ENCODE measurements around the gene OSBPL7.

OSBPL7 gene

DNA sequence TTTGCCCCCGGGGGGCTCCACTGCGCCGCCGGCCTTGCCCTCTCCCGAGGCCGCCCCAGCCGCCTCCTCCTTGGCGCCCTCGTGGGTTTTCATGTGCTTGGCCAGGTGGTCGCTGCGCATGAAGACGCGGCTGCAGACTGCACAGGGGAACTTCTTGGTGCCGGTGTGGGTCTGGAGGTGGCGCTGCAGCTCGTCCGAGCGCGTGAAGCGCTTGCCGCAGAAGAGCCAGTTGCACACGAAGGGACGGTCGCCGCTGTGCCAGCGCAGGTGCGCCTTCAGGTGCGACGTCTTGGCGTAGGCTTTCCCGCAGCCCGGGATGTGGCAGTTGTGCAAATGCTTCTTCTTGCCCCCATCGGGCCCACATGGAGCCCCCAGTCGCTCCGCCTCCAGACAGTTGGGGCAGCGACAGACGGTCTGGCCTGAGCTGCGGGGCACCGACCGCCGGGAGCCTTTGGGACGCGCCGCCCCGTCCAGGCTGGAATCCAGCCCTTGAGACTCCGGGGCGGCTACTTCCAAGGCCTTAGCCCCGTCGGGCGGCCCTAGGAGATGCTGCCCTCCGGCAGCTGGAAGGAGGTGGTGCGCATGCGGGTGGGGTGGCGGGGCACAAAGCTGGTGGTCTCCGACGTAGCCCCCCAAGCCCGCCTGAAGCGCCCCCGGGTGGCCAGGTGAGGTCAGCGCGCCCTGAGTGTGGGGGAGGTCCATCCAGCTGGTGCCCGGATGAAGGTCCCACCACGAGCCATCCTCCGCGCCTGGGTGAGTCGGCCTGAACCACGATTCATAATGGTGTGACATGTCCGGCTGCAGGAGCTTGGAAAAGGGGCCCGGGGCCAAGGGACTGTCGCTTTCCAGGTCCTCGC, 26.0 kb upstream of the OSBPL7 start:
- DNase-seq (ENCODE audit: low read depth in 3 of 3) = no peak

DNA sequence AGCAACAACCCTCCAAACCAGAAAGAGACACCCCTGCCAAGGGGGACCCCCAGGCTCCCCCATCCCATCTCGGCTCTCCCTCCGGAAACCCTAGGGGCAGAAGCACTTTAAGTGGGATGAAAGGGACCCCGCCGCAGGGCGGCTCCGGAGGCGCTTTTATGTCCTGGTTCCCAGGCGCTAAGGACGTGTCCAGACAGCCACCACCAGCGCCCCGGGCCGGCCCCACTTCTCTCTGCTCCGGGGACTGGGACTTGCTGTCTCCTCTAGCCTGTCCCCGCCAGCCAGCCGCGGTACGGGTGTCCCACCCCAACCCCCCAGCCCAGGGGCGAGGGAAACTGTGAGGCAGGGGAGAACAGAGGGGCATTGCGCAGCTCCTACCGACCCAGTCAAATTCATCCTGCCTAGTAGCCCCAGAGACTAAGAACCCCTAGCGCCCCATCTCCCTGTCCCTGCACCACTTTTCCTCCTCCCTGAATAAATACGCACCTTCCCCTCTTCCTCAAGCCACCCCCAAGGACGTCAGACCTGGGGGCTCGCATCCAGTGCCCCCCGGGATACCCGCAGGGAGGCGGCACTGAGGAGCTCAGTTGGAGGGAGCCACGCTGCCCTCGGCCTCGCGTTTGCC, 25.2 kb upstream of the OSBPL7 start:
- DNase-seq (ENCODE audit: low read depth in 3 of 3) = no peak

DNA sequence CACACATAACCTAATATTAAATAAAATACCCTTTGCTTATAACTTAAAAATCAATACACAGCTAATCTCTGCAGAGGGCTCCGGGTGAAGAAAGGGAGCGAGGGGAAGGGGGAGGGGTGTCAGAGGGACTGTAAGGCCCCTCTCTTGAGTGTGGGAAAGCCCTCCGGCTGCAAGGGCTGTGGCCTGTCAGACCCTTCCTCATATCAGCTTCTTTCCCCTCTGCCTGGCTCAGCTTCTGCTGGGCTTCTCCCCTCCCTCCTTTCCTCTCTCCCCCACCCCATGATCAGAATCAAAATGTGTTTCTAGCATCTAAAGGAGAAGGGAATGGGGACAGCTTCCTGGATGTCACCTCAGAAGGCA, 24.1 kb upstream of the OSBPL7 start:
- DNase-seq (ENCODE audit: low read depth in 3 of 3) = no peak

DNA sequence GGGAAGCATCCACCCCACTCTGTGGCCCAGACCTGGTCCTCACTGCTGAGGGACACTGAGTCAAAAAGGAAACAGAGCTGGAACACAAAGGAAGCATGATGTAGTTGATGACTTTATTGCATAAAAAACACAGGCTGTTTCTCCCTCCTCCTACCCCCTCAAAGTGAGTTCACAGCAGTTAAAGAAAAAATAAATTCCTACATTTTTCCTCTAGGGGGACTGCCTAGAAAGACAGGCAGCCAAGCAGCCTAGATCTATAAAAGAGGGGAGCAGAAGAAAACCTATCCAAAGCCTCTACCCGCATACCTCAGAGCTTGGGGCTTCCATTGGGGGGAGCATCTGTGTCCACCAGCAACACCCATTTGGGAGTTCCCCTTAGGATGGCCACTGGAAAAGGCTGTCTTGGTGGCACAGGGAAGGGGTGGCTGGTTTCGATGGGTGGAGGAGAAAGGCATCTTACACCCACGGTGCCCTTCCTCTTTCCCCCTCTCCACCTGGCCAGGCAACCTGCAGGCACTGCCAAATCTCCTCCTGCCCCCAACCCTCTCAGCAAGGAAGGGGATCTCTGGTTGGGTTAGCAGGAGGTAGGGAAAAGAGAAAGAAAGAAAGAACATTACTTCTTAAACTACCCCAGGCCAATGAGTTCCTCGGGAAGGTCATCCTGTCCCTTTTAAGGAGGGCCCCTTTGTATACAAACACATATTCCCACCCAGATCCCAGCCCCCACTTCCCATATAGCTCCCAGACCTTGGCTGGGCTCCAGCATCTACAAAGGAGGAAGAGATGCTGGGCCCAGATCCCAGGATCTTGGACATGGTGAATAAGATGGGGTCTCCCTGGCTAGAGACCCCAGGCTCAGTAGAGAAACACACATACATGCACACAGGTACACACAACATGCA, 23.5 kb upstream of the OSBPL7 start:
- DNase-seq (ENCODE audit: low read depth in 3 of 3) = no peak

DNA sequence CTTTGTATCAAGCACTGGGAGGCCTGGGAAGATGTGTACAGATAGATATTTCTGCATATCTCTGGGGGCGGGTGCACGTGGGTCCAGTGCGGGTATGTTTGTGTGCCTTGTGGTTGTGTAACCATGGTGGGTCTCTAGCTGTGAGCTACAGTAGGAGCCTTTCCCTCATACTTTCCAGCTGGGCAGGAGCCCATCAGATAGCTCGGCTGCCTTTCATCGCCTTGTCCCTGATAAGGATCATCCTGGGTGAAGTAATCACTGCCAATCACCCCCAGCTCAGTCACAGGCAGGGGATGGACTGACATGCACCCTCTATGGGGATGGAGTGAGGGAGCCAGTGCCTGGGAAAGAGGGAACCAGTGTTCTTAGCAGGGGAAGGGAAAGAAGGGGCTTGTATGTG, 22.6 kb upstream of the OSBPL7 start:
- no peak for DNase-seq (ENCODE audit: low read depth in 3 of 3)

DNA sequence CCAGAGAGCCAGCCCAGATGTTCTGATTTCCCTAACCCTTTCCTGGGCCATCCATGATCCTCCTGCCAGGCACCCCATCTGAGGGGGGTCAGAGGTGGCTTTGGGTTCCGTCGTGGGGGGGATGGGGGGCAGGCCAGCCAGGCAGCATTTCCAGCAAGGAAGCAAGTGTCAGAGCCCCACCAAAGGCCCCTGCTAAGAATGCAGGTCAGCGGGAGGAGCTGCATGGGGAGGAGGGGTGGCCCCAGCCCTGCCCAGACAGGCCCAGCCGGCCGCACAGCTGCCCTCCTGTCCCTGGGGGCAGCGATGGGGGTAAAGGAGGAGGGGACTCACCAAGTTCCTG, 21.8 kb upstream of the OSBPL7 start:
- no peak for DNase-seq (ENCODE audit: low read depth in 3 of 3)

DNA sequence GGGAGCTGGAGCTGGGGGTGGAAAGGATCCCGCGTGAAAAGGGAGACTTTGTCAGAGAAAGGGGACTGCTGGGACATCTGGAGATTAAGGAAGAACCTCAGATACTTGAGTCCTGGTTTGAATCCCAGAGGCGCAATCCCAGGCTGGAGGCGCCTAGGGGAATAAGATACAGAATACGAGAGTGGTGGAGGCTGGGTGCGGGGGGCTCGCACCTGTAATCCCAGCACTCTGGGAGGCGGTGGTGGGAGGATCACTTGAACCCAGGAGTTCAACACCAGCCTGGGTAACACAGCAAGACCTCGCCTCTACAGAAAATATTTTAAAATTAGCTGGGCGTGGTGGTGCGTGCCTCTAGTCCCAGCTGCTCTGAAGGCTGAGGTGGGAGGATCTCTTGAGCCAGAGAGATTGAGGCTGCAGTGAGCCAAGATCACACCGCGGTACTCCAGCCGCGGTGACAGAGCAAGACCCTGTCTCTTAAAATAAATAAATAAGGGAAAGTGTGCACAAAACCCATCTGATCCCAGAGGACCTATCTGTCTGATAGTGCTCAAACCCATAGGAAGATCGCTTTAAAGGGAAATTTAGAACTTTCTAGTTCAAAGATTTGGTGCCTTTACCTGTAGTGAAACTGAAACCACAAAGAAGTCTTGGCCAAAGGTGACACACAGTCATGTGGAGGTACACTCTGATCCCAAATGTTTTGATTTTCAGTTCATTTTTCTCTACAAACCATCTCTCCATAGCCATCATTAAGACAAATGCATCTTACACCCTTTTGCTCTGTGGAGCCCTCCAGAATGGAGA, 20.1 kb upstream of the OSBPL7 start:
- no peak for DNase-seq (ENCODE audit: low read depth in 3 of 3)

DNA sequence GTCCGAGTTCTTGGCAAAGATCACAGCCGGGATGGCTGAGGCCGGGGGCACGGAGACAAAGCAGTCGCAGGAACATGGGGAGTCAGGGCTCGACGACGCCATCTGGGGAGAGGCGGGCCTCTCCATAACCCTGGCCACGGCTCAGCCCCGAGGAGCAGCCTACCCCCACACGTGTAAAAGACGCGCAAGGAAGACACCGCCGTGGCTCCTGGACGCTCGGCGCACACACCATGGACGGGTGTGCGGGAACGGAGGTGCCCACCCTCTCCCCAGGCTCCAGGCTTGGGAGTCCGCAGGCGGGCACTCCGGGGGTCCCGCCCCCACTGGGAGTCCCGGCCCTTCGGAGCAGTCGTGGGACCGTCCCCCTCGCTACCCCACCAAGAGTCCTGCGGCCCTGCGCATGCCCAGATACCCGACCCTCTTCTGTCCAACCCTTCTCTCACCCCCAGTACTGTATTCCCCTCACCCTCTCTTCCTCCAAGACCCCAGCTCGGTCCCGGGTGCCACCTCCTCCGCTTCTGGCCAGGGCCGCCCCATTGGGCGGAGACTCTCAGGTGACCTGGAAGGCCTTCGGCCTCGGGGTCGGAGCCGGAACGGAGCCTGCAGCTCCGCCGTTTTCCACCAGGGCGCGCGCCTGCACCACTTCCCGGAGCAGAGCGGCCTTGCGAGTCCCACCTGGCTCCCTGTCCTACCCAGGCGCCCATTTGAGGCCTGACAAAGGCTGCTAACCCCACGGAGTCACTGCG, 19.3 kb upstream of the OSBPL7 start, which contains the start of gene SCRN2:
Gene SCRN2, minus strand, starts transcription at position 532 of the 746 bp plus-strand sequence. Its CDS starts 430 bp downstream, at position 102.
- DNase-seq (ENCODE audit: low read depth in 3 of 3) = peak; percentile 76 to 91 (median 77)

DNA sequence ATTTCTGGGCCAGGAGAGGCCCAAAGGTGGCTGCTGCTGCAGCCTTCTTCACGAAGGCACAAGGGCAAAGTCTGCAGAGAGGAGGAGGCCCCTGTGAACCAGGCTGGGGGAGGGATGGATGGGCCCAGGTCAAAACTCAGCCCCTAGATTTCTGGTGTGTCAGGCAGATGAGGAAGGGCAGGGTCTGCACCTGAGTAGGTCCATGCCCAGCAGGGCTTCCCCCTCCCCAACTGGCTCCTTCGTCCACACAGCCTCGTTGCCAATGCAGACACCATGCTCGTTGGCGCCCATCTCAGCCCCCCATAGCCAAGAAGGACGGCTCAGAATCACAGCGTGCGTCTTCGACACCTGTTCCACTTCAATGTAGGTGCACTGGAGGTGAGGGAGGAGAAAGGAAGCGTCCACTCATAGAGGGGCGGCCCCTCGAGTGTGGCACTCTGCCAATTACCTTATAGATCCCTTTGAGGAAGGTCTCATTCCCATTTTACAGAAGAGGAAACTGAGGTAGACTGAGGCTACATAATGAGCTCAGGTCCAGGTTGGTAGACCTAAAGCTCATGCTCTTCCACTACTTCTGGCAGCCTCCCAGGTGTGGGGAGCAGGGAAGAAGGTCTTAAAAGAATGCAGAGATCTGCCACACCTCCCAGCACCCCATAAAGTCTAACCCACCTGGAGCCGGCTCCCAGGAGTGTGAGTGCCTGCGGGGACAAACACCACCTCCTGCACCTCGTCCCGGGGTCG, 18.6 kb upstream of the OSBPL7 start:
- DNase-seq (ENCODE audit: low read depth in 3 of 3) = no peak

DNA sequence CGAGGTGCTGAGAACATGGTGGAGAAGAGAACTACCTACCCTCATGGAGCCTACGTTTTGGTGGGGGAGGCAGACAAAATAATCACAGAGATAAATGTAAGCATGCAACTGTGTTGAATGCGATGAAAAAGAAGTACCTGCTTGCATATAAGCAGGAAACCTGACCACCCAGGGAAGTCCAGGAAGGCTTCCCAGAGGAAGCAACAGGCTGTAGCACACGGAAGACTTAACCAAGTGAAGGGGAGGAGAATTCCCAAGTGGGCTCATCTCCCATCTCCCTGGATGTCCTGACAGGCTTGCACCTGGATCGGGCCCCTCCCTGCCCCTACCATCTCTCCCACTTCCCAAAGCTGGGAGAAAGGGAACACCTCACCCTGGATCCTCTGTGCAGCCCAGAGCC, 17.5 kb upstream of the OSBPL7 start:
- DNase-seq (ENCODE audit: low read depth in 3 of 3) = no peak

DNA sequence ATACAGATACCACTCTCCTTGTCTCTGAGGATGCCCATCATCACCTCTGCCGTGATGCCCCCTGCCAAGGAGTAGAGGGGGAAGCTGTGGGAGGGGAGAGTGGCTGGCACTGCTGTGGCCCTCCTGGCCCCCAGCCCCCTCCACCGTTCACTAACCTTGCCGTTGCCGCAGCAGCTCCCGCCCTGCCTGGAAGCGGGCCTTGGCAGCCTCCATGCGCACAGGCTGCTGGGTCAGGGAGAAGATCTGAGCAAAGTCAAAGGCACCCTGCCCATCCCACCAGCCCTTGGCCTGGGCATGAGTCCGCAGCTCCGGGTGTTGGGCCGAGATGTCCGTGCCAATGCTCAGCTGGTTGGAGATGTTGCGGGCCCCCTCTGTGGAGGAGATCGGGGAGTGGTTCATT, 17.0 kb upstream of the OSBPL7 start:
- no peak for DNase-seq (ENCODE audit: low read depth in 3 of 3)

DNA sequence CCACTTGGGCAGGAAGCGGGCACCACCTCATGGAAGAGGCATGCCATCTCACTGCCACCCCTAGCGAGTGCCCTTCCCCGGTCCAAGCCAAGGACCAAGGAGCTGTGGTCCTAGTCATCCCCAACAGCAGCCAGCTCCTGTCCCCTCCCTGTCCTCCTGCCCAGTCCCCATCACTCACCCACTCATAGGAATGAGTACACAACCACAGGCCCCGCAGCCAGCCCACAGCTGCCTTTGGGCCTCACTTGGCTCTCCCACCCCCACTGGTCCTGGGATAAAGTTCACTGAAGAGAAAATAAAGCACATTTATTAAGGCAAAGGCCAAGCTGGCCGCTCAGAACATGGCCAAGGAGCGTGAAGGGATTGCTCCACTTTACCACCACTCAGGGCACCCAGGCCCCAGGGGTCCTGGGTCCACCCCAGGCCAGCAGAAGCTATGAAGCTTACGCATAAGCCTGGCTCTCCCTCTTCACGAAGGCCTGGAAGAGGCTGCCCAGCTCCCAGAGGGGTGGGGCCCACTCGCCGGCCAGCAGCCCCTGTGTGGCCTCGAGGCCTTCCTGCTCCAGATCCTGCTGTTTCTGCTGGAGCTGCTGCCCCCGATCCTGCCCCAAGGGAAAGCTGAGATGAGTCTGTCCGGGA, 15.9 kb upstream of the OSBPL7 start:
- DNase-seq (ENCODE audit: low read depth in 3 of 3) = no peak

DNA sequence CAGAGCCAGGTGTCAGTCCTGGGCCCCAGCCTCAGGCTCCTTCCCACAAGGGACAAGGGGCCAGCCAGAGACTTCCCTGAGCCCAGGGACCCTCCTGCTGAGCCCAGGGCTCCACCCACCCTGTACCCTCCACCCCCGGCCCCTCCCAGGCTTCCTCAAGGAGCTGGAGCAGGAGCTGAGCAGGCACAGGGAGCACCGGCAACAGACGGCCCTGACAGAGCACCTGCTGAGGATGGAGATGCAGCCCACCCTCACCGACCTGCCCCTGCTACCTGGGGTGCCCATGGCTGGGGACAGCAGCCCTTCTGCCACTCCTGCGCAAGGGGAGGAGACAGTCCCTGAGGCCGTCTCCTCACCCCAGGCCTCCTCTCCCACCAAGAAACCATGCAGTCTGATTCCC, 15.0 kb upstream of the OSBPL7 start:
- no peak for DNase-seq (ENCODE audit: low read depth in 3 of 3)

DNA sequence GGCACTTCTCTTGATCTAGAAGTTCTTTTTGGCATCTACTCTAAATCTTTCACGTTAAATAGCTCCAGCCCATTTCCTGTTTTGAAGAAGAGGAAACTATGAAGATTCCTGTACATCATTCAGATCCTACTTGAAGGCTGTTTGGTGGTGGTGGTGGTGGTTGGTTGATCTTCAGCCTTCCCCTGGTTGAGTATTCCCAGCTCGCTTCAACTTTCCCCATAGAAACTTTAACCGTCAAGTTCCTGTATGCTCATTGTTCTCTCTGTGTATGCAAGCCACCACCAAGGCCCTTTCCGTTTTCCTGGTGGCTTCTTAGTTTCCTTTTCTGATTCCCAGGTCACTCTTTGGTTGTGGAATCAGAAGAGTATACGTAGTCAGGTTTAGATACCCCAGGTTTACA, 13.2 kb upstream of the OSBPL7 start:
- no peak for DNase-seq (ENCODE audit: low read depth in 3 of 3)

DNA sequence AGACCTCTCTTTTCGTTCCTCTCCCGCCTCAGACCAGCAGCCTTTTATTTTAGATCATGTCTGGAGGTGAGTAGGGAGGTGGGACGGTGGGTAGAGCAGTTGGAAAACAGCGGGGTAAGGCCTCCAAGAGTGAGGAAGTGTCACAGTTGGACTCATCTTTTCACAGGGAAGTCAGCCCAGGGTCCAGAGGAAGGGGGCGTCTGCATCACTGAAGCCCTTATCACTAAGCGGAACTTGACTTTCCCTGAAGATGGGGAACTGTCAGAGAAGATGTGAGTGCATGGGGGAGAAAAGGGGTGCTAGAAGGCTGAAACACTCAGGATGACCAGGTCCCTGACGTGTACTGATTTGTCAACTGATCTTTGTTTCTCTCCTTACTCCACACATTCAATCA, 10.3 kb upstream of the OSBPL7 start:
- DNase-seq (ENCODE audit: low read depth in 3 of 3) = no peak

DNA sequence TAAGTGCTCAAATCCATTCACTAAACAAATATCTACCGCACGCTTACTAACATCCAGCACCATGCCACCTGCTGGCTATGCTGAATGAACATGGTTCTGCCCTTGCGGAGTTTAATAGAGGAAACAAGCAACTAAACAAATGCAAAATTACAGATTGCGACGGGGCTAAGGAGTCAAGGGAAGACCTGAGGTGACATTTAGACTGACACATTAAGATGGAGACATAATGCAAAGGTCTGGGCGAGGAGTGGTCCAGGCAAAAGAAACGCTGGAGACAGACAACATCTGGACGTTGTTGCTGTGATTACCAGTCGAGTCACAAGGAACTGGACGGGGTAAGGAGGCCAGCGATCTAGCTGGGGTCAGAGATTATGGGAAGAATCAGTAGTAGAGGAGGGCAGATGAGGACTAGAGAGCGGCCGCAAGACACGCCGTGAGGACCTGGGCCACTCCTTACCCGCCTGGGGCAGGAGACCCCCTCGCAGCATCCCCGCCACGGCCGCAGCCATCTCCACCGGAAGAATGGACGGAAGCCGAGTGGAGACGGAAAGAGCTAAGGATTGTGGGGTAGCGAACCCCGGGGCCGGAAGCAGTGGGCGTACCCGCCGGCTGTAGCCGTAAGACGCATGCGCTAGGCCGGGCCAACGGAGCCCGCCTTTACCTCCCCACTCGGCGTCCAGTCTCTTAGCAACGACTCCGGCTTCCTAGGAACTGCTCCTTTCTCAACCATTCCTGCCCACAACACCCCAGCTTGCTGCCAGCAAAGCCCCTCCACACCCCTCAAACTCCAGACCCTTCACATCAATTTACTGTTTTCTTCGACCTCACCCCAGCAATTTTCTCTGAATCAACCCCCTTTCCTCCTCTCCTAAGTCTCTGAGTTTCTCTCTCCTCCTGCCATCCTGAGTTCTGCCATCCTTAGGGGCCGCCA, 9.7 kb upstream of the OSBPL7 start, which contains the start of the genes LRRC46 and MRPL10:
Gene LRRC46, plus strand, starts transcription at position 668 of the 931 bp plus-strand sequence. CDS start 320 bp downstream, outside the sequence.
Gene MRPL10, minus strand, starts transcription at position 539 of the 931 bp plus-strand sequence. Its CDS starts 30 bp downstream, at position 509.
- peak; percentile 89 to 94 (median 90) for DNase-seq (ENCODE audit: low read depth in 3 of 3)

DNA sequence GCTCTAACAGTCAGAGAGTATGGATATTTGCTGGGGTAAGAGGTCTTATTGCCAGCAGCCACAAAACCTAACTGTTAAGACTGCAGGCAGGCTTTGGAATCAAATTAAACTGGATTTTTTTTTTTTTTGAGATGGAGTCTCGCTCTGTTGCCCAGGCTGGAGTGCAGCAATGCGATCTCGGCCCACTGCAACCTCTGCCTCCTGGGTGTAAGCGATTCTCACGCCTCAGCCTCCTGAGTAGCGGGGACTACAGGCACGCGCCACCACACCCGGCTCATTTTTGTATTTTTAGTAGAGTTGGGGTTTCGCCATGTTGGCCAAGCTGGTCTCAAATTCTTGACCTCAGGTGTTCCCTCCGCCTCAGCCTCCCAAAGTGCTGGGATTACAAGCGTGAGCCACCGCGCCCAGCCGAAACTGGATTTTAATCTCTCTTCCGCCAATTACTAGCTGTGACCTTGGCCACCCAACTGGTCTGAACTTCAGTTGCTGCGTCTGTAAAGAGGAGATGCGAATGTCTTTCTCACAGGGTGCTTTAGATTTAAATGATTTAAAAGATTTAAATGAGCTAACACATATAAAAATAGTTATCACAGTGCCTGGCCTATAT, 8.9 kb upstream of the OSBPL7 start:
- no peak for DNase-seq (ENCODE audit: low read depth in 3 of 3)

DNA sequence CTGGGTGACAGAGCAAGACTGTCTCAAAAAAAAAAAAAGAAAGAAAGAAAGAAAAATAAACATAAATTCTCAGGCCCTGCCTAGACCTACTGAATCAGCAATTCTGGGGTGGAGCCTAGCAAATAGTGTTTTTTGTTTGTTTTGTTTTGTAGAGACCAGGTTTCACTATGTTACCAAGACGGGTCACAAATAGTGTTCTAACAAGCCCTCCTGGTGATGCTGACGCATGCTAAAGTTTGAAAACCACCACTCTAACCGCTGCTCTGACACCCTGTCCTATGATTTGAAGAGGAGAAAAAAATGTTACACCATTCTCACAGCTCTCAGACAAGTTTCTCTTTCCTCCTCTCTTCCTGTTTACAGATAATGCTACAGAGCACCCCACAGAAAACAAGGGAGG, 8.3 kb upstream of the OSBPL7 start:
- DNase-seq (ENCODE audit: low read depth in 3 of 3) = no peak

Data from stimulated activated CD4-positive, alpha-beta T cell treated with anti-CD3 and anti-CD28 coated beads, TNF-alpha, amount 100 ng/mL, for 24 hours (primary cell).